Measurements from ENCODE around the gene RPS6KA5.
"Not testable (repeated sequence)": the region's sequence is repeated elsewhere in the genome, so short reads cannot be mapped to it uniquely, and the experiment has no call there.

Gene RPS6KA5

DNA sequence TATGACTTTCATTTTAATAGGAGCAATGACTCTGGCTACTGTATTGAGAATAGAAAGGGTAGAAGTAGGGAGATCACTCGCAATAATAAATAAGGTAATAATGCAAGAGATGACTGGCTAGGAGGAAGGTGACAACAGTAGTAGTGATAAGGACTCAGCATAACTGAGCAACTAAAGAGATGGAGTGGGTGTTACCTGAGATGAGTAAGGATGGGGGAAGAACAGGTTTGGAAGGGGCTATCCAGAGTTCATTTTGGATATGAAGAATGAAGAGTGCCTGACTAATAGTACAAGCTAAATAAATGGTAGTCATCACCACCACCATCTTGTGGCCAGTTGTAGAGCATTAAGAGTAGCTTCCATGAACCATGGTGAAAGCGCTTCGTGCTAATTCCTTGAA, 101.1 kb downstream of the RPS6KA5 start:
- no peak overlapping the region for H2AK5ac ChIP-seq (ENCODE audit: low read length)
- no peak for DNase-seq
- H3K14ac ChIP-seq (ENCODE audit: low read length), result no peak overlapping the region
- no peaks in the 10 kb centered on the region for H3K4me1 ChIP-seq (ENCODE audit: control insufficient read depth in 1 of 2, insufficient read depth in 2 of 2, low read length in 2 of 2)
- no peak overlapping the region for H4K91ac ChIP-seq (ENCODE audit: low read depth, low read length)
- no peak overlapping the region for H4K12ac ChIP-seq (ENCODE audit: low read depth, low read length)
- H2BK12ac ChIP-seq (ENCODE audit: low read length), result no peak overlapping the region
- H2BK120ac ChIP-seq (ENCODE audit: insufficient read depth, low read length, poor library complexity), result no peak overlapping the region
- H3K23ac ChIP-seq (ENCODE audit: low read length), result no peak overlapping the region
- no peak overlapping the region for H3K4me2 ChIP-seq (ENCODE audit: low read length)
- peaks cover 2% of the 10 kb centered on the region for H3K9me3 ChIP-seq (ENCODE audit: insufficient read depth, low read depth, low read length)
- no peaks in the 10 kb centered on the region for H3K27me3 ChIP-seq (ENCODE audit: insufficient read depth, low read length)
- no peak overlapping the region for H2BK5ac ChIP-seq (ENCODE audit: low read depth, low read length, poor library complexity)
- H3K4ac ChIP-seq (ENCODE audit: low read depth, low read length), result no peak overlapping the region
- no peak overlapping the region for H2AFZ ChIP-seq (ENCODE audit: insufficient read depth, low read length, poor library complexity)
- H3K9ac ChIP-seq (ENCODE audit: low read length), result no peak overlapping the region
- H3K79me2 ChIP-seq (ENCODE audit: control insufficient read depth, insufficient read depth, low read length, poor library complexity), result no peaks in the 10 kb centered on the region
- no peak overlapping the region for H3K18ac ChIP-seq (ENCODE audit: low read length)
- H3K79me1 ChIP-seq (ENCODE audit: low read length), result no peaks in the 10 kb centered on the region
- H4K8ac ChIP-seq (ENCODE audit: low read depth, low read length), result no peak overlapping the region
- peaks cover 1 to 5% of the 10 kb centered on the region in 2 experiments for H3K36me3 ChIP-seq (ENCODE audit: control insufficient read depth in 1 of 2, insufficient read depth in 2 of 2, low read length in 2 of 2)
- no peak overlapping the region for H3K27ac ChIP-seq (ENCODE audit: low read depth, low read length)
- no CpG with 5 or more reads among the region's 3 CpGs for WGBS (ENCODE audit: extremely low coverage, insufficient coverage, insufficient read length)
- H3K4me3 ChIP-seq (ENCODE audit: low read depth, low read length), result no peak overlapping the region

DNA sequence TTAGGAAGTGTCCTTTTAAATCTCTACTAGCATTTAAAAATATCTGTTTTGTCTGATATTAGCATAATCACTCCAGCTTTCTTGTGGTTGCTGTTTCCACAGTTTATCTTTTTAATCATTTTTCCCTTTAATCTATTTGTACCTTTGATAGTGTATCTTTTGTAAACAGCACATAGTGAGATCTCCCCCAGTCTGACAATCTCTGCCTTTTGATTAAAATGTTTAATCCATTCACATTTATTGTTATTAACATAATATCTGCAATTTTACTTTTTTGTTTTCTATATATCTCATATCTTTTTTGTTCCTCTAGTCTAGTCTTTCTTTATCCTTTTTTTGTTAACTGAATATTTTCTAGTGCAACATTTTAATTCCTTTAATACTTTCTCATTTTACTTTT, 104.2 kb downstream of the RPS6KA5 start:
- Histone ChIP-seq H3K14ac (ENCODE audit: low read length) (no peak overlapping the region), H2BK12ac (ENCODE audit: low read length) (no peak overlapping the region), H2BK5ac (ENCODE audit: low read depth, low read length, poor library complexity) (no peak overlapping the region), H4K12ac (ENCODE audit: low read depth, low read length) (no peak overlapping the region), H3K79me2 (ENCODE audit: control insufficient read depth, insufficient read depth, low read length, poor library complexity) (no peaks in the 10 kb centered on the region), H3K4me2 (ENCODE audit: low read length) (no peak overlapping the region), H3K9ac (ENCODE audit: low read length) (no peak overlapping the region), H3K4me1 (ENCODE audit: control insufficient read depth in 1 of 2, insufficient read depth in 2 of 2, low read length in 2 of 2) (no peaks in the 10 kb centered on the region), H3K4ac (ENCODE audit: low read depth, low read length) (no peak overlapping the region), H3K18ac (ENCODE audit: low read length) (no peak overlapping the region), H3K79me1 (ENCODE audit: low read length) (no peaks in the 10 kb centered on the region), H4K8ac (ENCODE audit: low read depth, low read length) (no peak overlapping the region), H2AK5ac (ENCODE audit: low read length) (no peak overlapping the region), H2AFZ (ENCODE audit: insufficient read depth, low read length, poor library complexity) (no peak overlapping the region), H3K27me3 (ENCODE audit: insufficient read depth, low read length) (no peaks in the 10 kb centered on the region), H3K36me3 (ENCODE audit: control insufficient read depth in 1 of 2, insufficient read depth in 2 of 2, low read length in 2 of 2) (peaks cover 1 to 6% of the 10 kb centered on the region in 2 experiments), H3K23ac (ENCODE audit: low read length) (no peak overlapping the region), H3K27ac (ENCODE audit: low read depth, low read length) (no peak overlapping the region), H2BK120ac (ENCODE audit: insufficient read depth, low read length, poor library complexity) (no peak overlapping the region), H3K4me3 (ENCODE audit: low read depth, low read length) (no peak overlapping the region), H3K9me3 (ENCODE audit: insufficient read depth, low read depth, low read length) (peaks cover 3% of the 10 kb centered on the region), H4K91ac (ENCODE audit: low read depth, low read length) (no peak overlapping the region)
- no peak for DNase-seq

DNA sequence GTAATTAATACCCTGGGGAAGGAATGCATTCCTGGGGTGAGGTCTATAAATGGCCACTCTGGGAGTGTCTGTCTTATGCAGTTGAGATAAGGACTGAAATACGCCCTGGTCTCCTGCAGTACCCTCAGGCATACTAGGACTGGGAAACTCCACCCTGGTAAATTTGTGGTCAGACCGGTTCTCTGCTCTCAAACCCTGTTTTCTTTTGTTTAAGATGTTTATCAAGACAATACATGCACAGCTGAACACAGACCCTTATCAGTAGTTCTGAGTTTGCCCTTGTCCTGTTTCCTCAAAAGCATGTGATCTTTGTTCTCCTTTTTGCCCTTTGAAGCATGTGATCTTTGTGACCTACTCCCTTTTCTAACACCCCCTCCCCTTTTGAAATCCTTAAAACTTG, 106.8 kb downstream of the RPS6KA5 start:
- not testable (repeated sequence) for H3K4ac ChIP-seq (ENCODE audit: low read depth, low read length); H3K4me3 ChIP-seq (ENCODE audit: low read depth, low read length); H2AFZ ChIP-seq (ENCODE audit: insufficient read depth, low read length, poor library complexity); H3K27ac ChIP-seq (ENCODE audit: low read depth, low read length); H2AK5ac ChIP-seq (ENCODE audit: low read length); H4K12ac ChIP-seq (ENCODE audit: low read depth, low read length); H3K79me2 ChIP-seq (ENCODE audit: control insufficient read depth, insufficient read depth, low read length, poor library complexity); H3K23ac ChIP-seq (ENCODE audit: low read length); H2BK120ac ChIP-seq (ENCODE audit: insufficient read depth, low read length, poor library complexity); H3K36me3 ChIP-seq (ENCODE audit: control insufficient read depth in 1 of 2, insufficient read depth in 2 of 2, low read length in 2 of 2); H2BK12ac ChIP-seq (ENCODE audit: low read length); H3K9ac ChIP-seq (ENCODE audit: low read length); H4K8ac ChIP-seq (ENCODE audit: low read depth, low read length); H3K4me1 ChIP-seq (ENCODE audit: control insufficient read depth in 1 of 2, insufficient read depth in 2 of 2, low read length in 2 of 2); H3K18ac ChIP-seq (ENCODE audit: low read length); H3K27me3 ChIP-seq (ENCODE audit: insufficient read depth, low read length); H4K91ac ChIP-seq (ENCODE audit: low read depth, low read length); H3K9me3 ChIP-seq (ENCODE audit: insufficient read depth, low read depth, low read length); H3K4me2 ChIP-seq (ENCODE audit: low read length); H3K79me1 ChIP-seq (ENCODE audit: low read length); H3K14ac ChIP-seq (ENCODE audit: low read length); H2BK5ac ChIP-seq (ENCODE audit: low read depth, low read length, poor library complexity)
- peak; percentile 63 to 84 for DNase-seq
- no CpG with 5 or more reads among the region's 2 CpGs for WGBS (ENCODE audit: extremely low coverage, insufficient coverage, insufficient read length)

DNA sequence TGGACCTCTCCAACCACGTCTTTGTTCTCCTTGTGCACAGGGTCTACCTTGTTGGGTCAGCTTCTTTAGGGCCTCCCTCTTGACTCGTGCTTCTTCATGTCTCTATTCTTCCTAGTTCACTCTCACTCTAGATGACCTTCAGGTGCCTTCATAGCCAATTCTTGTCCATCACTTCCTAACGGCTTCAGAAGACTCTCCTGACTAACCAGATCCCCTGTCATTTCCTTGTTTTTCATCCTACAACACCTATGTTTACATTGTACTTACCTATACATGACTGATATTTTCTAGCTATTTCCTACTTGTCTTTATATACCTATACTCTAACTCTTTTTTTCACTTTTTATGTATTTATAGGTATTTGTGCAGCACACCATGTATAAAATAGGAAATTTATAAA, 117.1 kb downstream of the RPS6KA5 start:
- Histone ChIP-seq H2AK5ac (ENCODE audit: low read length) (no peak overlapping the region), H2BK12ac (ENCODE audit: low read length) (no peak overlapping the region)

More for the DNA sequence above, 117.1 kb downstream of the RPS6KA5 start:
- H3K23ac ChIP-seq (ENCODE audit: low read length), result no peak overlapping the region
- H3K4me3 ChIP-seq (ENCODE audit: low read depth, low read length), result no peak overlapping the region
- H3K79me2 ChIP-seq (ENCODE audit: control insufficient read depth, insufficient read depth, low read length, poor library complexity), result no peaks in the 10 kb centered on the region
- no peak overlapping the region for H4K91ac ChIP-seq (ENCODE audit: low read depth, low read length)
- H2BK120ac ChIP-seq (ENCODE audit: insufficient read depth, low read length, poor library complexity), result no peak overlapping the region
- H3K4me1 ChIP-seq (ENCODE audit: control insufficient read depth in 1 of 2, insufficient read depth in 2 of 2, low read length in 2 of 2), result no peaks in the 10 kb centered on the region
- no CpG with 5 or more reads among the region's 3 CpGs for WGBS (ENCODE audit: extremely low coverage, insufficient coverage, insufficient read length)
- no peak overlapping the region for H3K18ac ChIP-seq (ENCODE audit: low read length)
- no peak overlapping the region for H3K4me2 ChIP-seq (ENCODE audit: low read length)
- peaks cover 3% of the 10 kb centered on the region for H3K9me3 ChIP-seq (ENCODE audit: insufficient read depth, low read depth, low read length)
- H3K79me1 ChIP-seq (ENCODE audit: low read length), result no peaks in the 10 kb centered on the region
- DNase-seq, result no peak
- no peak overlapping the region for H4K8ac ChIP-seq (ENCODE audit: low read depth, low read length)
- no peak overlapping the region for H3K4ac ChIP-seq (ENCODE audit: low read depth, low read length)
- no peak overlapping the region for H2BK5ac ChIP-seq (ENCODE audit: low read depth, low read length, poor library complexity)
- H3K36me3 ChIP-seq (ENCODE audit: control insufficient read depth in 1 of 2, insufficient read depth in 2 of 2, low read length in 2 of 2), result peaks cover 0 to 3% of the 10 kb centered on the region in 2 experiments
- no peak overlapping the region for H3K14ac ChIP-seq (ENCODE audit: low read length)
- no peak overlapping the region for H4K12ac ChIP-seq (ENCODE audit: low read depth, low read length)
- H2AFZ ChIP-seq (ENCODE audit: insufficient read depth, low read length, poor library complexity), result no peak overlapping the region
- no peak overlapping the region for H3K27ac ChIP-seq (ENCODE audit: low read depth, low read length)
- no peaks in the 10 kb centered on the region for H3K27me3 ChIP-seq (ENCODE audit: insufficient read depth, low read length)
- no peak overlapping the region for H3K9ac ChIP-seq (ENCODE audit: low read length)
